GM23338 (cell line): Measurements from ENCODE around the gene CDK4. TPM values are rescaled to one million over a fixed set of nuclear protein-coding genes. Genes with fewer than 3 reads are reported as not detected.

ENCODE experiments used
- ATAC-seq: fragments of 200-7000 bp; cut with Tn5 transposase; 3 replicates; pipeline ENCODE4 v1.9.1; 2020
- DNase-seq: peaks from one replicate; pipeline ENCODE4 v3.0.0-alpha.2; 2015; ENCODE audit warnings: low spot score
- H2AFZ ChIP-seq: fragments of 200-600 bp; sonication (generic); 2 replicates; pipeline ENCODE4 v1.8.0; 2016; ENCODE audit warnings: antibody characterized with exemption, mild to moderate bottlenecking, moderate library complexity
- H3F3A ChIP-seq: fragments of 200-600 bp; sonication (generic); replicated peaks from 2 replicates; pipeline ENCODE4 v1.8.0; 2017; ENCODE audit warnings: antibody characterized with exemption, mixed run types, low read depth
- H3K27ac ChIP-seq: fragments of 200-600 bp; sonication (generic); 2 replicates; pipeline ENCODE4 v1.6.1; 2016; ENCODE audit warnings: low read depth
- H3K27me3 ChIP-seq: fragments of 200-600 bp; sonication (generic); 2 replicates; pipeline ENCODE4 v1.8.0; 2016; ENCODE audit warnings: mild to moderate bottlenecking, mixed run types, moderate library complexity; ENCODE audit not compliant: insufficient read depth
- H3K36me3 ChIP-seq: fragments of 200-600 bp; sonication (generic); 2 replicates; pipeline ENCODE4 v1.8.0; 2016; ENCODE audit warnings: mild to moderate bottlenecking; ENCODE audit not compliant: insufficient read depth
- H3K4me1 ChIP-seq: fragments of 200-600 bp; sonication (generic); 2 replicates; pipeline ENCODE4 v1.8.0; 2016; ENCODE audit warnings: mild to moderate bottlenecking, moderate library complexity; ENCODE audit not compliant: insufficient read depth
- H3K4me2 ChIP-seq: fragments of 200-600 bp; sonication (generic); 2 replicates; pipeline ENCODE4 v1.7.1; 2017; ENCODE audit warnings: mixed run types
- H3K4me3 ChIP-seq: fragments of 200-600 bp; sonication (generic); 2 replicates; pipeline ENCODE4 v1.6.1; 2016; ENCODE audit warnings: mixed run types
- H3K79me2 ChIP-seq: fragments of 200-600 bp; sonication (generic); replicated peaks from 2 replicates; pipeline ENCODE4 v1.8.0; 2017; ENCODE audit warnings: mild to moderate bottlenecking; ENCODE audit not compliant: insufficient read depth
- H3K9me2 ChIP-seq: fragments of 200-600 bp; sonication (generic); 2 replicates; pipeline ENCODE4 v1.8.0; 2017; ENCODE audit not compliant: insufficient read depth
- H4K20me1 ChIP-seq: fragments of 200-600 bp; sonication (generic); replicated peaks from 2 replicates; pipeline ENCODE4 v1.8.0; 2017; ENCODE audit warnings: mild to moderate bottlenecking; ENCODE audit not compliant: insufficient read depth
- H3K27ac Mint-ChIP-seq: 2 replicates; pipeline ENCODE4 v1.8.0; 2020; ENCODE audit warnings: inconsistent platforms, mild to moderate bottlenecking, moderate library complexity, mixed read lengths
- H3K27me3 Mint-ChIP-seq: 3 replicates; pipeline ENCODE4 v1.8.0; 2022; ENCODE audit warnings: low read depth, mild to moderate bottlenecking, moderate library complexity, mixed read lengths, inconsistent platforms; ENCODE audit not compliant: insufficient read depth, poor library complexity
- H3K36me3 Mint-ChIP-seq: 3 replicates; pipeline ENCODE4 v1.8.0; 2021; ENCODE audit warnings: low read depth, mild to moderate bottlenecking, inconsistent platforms, moderate library complexity, mixed read lengths
- H3K4me1 Mint-ChIP-seq: 3 replicates; pipeline ENCODE4 v1.8.0; 2020; ENCODE audit warnings: mild to moderate bottlenecking, inconsistent platforms, mixed read lengths
- H3K4me3 Mint-ChIP-seq: 3 replicates; pipeline ENCODE4 v1.8.0; 2021; ENCODE audit warnings: moderate library complexity, mild to moderate bottlenecking, inconsistent platforms, mixed read lengths
- H3K9me3 Mint-ChIP-seq: 3 replicates; pipeline ENCODE4 v1.8.0; 2020; ENCODE audit warnings: moderate library complexity, mild to moderate bottlenecking, inconsistent platforms, mixed read lengths
- CREB1 ChIP-seq: fragments of 250-450 bp; sonication (Bioruptor Pico); IDR thresholded peaks from 2 replicates; pipeline ENCODE4 v1.5.0; 2020; ENCODE audit warnings: low read depth, mild to moderate bottlenecking, moderate library complexity
- EZH2 ChIP-seq: fragments of 200-600 bp; sonication (generic); IDR thresholded peaks from one replicate; pipeline ENCODE4 v1.8.0; 2017; ENCODE audit warnings: antibody characterized with exemption, mild to moderate bottlenecking, low read depth; ENCODE audit not compliant: unreplicated experiment
- EZH2phosphoT487 ChIP-seq: fragments of 200-600 bp; sonication (generic); IDR thresholded peaks from one replicate; pipeline ENCODE4 v1.8.1; 2018; ENCODE audit warnings: antibody characterized with exemption; ENCODE audit not compliant: unreplicated experiment
- POLR2AphosphoS5 ChIP-seq: IDR thresholded peaks from 2 replicates; pipeline ENCODE4 v1.6.1; 2016; ENCODE audit warnings: antibody characterized with exemption, low read depth
- ZNF331 ChIP-seq: fragments of 250-450 bp; sonication (Bioruptor Pico); IDR thresholded peaks from 2 replicates; pipeline ENCODE4 v1.5.0; 2020; ENCODE audit warnings: low read depth, mild to moderate bottlenecking, moderate library complexity
- microRNA-seq: library from miRNA; unstranded; fragments of <30 nt; microRNA quantifications from one replicate; pipeline ENCODE4, GENCODE V29; 2017
- polyA plus RNA-seq: library from polyadenylated mRNA; unstranded; fragments of >200 nt; fragmentation: Nextera tagmentation; extraction: Ambion mirVana; gene quantifications from 2 replicates; pipeline ENCODE4 v1.2.1, GENCODE V29; 2016
- total RNA-seq: library from RNA; depleted of rRNA; stranded (reverse); fragments of >200 nt; shearing (Covaris generic); gene quantifications from 2 replicates; pipeline ENCODE4 v1.2.3, GENCODE V29; 2014; rRNA removed
- TF ChIP-seq, protein P1 (sequence below): IDR thresholded peaks from 2 replicates; pipeline ENCODE4 v1.6.1; 2016; ENCODE audit warnings: antibody characterized with exemption

CDK4 gene
- total and polyA plus RNA-seq, 2 experiments from 2014 or later: 105 to 198 TPM

- H3K9me2 ChIP-seq: no peaks in the 10 kb centered on the region
- H3K79me2 ChIP-seq: no peaks in the 10 kb centered on the region
- Mint-ChIP-seq H3K27me3 (no peaks in the 10 kb centered on the region), H3K4me1 (no peaks in the 10 kb centered on the region), H3K4me3 (no peak overlapping the region), H3K36me3 (peaks cover 21% of the 10 kb centered on the region; the same call in 2 of the 3 replicates), H3K27ac (no peak overlapping the region), H3K9me3 (no peaks in the 10 kb centered on the region; the same call in 2 of the 3 replicates)
- no peaks in the 10 kb centered on the region for H3F3A ChIP-seq
- ATAC-seq (no peak), DNase-seq (no peak)
- no peak overlapping the region for H3K4me3 ChIP-seq
- no peak overlapping the region for H3K27ac ChIP-seq
- H3K4me1 ChIP-seq: no peaks in the 10 kb centered on the region
- peaks cover 3% of the 10 kb centered on the region; the same call in 1 of the 2 replicates for H3K36me3 ChIP-seq
- H4K20me1 ChIP-seq: peaks cover 4% of the 10 kb centered on the region
- H3K4me2 ChIP-seq: no peak overlapping the region
- TF ChIP-seq, protein P1, sequence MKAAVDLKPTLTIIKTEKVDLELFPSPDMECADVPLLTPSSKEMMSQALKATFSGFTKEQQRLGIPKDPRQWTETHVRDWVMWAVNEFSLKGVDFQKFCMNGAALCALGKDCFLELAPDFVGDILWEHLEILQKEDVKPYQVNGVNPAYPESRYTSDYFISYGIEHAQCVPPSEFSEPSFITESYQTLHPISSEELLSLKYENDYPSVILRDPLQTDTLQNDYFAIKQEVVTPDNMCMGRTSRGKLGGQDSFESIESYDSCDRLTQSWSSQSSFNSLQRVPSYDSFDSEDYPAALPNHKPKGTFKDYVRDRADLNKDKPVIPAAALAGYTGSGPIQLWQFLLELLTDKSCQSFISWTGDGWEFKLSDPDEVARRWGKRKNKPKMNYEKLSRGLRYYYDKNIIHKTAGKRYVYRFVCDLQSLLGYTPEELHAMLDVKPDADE: no peak
- TF ChIP-seq POLR2AphosphoS5 (no peak), EZH2phosphoT487 (no peak)
- no peak overlapping the region for H2AFZ ChIP-seq
- H3K27me3 ChIP-seq: no peaks in the 10 kb centered on the region
Measured at GRCh38 chr12:57707250-57707649, 44.9 kb downstream of the CDK4 start.

DNA sequence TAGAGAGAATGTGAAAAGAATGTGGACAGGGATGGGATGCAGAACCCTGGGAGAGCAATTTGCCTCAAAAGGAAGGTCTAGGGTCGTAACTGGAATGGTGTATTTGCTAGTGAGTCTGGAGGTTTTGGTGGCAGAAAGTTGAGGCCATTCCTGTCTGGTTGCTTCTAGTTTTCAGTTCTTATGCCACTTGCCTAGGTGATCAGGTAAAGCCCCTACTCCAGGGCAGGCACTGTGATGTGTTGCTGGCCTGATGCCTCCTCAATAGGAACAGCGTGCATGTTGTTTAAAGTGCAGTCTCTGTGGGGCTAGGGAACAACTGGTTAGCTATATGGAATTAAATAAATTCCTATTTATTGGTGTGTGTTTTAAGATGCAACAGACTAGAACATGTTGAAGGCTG lies 51.8 kb downstream of the CDK4 start:
- H3K79me2 ChIP-seq: no peaks in the 10 kb centered on the region
- peaks cover 28% of the 10 kb centered on the region for H3K36me3 Mint-ChIP-seq
- no peak for DNase-seq
- no peaks in the 10 kb centered on the region for H3K27me3 ChIP-seq
- no peaks in the 10 kb centered on the region for H4K20me1 ChIP-seq
- H2AFZ ChIP-seq: no peak overlapping the region
- no peaks in the 10 kb centered on the region for H3F3A ChIP-seq
- no peak for TF ChIP-seq EZH2
- TF ChIP-seq, protein P1: no peak
- H3K27ac ChIP-seq: no peak overlapping the region
- H3K27me3 Mint-ChIP-seq: peaks cover 4% of the 10 kb centered on the region
- no peaks in the 10 kb centered on the region for H3K4me1 Mint-ChIP-seq
- ATAC-seq: no peak
- H3K9me3 Mint-ChIP-seq: no peaks in the 10 kb centered on the region; the same call in 2 of the 3 replicates
- peaks cover 3% of the 10 kb centered on the region; the same call in 1 of the 2 replicates for H3K36me3 ChIP-seq
- H3K4me3 Mint-ChIP-seq: no peak overlapping the region
- H3K4me3 ChIP-seq: no peak overlapping the region
- H3K27ac Mint-ChIP-seq: no peak overlapping the region
- no peak overlapping the region for H3K4me2 ChIP-seq
- no peaks in the 10 kb centered on the region for H3K9me2 ChIP-seq
- no peaks in the 10 kb centered on the region for H3K4me1 ChIP-seq

DNA sequence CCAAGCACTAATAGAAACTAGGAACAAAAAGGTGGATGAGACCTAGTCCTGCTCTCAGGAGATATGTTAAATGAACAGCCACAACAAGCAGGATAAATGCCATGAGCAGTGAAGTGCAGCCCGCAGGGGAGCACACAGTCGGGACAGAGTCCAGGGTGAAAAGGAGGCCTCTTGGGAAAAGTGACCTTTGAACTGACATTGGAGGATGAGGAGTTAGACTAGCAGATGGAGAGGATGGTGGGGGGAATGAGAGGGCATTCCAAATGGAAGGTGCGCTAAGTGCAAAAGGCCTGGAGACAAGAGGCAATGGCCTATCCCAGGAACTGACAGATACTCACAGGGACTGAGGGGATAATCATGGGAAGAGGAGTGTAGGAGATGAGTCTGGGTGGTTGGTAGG lies 53.7 kb downstream of the CDK4 start:
- H3K9me2 ChIP-seq: no peaks in the 10 kb centered on the region
- no peaks in the 10 kb centered on the region for H3K4me1 Mint-ChIP-seq
- H3K27ac ChIP-seq: no peak overlapping the region
- peaks cover 4% of the 10 kb centered on the region; the same call in 1 of the 2 replicates for H3K4me1 ChIP-seq
- ATAC-seq: no peak
- H3K79me2 ChIP-seq: 0 out of 2 replicates have a peak, but pooled peaks cover 4% of the 10 kb centered on the region
- no peak overlapping the region for H3K4me3 ChIP-seq
- H3K27ac Mint-ChIP-seq: no peak overlapping the region
- TF ChIP-seq ZNF331 (CRISPR knock-in tag): no peak
- no peak for TF ChIP-seq CREB1 (CRISPR knock-in tag)
- TF ChIP-seq EZH2: no peak
- H3F3A ChIP-seq: no peaks in the 10 kb centered on the region
- H2AFZ ChIP-seq: no peak overlapping the region
- no peaks in the 10 kb centered on the region for H4K20me1 ChIP-seq
- no peaks in the 10 kb centered on the region for H3K9me3 Mint-ChIP-seq
- no peak for DNase-seq
- peaks cover 3% of the 10 kb centered on the region; the same call in 1 of the 2 replicates for H3K36me3 ChIP-seq
- H3K36me3 Mint-ChIP-seq: peaks cover 18% of the 10 kb centered on the region
- H3K27me3 Mint-ChIP-seq: peaks cover 4% of the 10 kb centered on the region
- no peaks in the 10 kb centered on the region for H3K27me3 ChIP-seq
- H3K4me3 Mint-ChIP-seq: no peak overlapping the region
- no peak overlapping the region for H3K4me2 ChIP-seq

Small RNA genes lying within 50 kb of the gene (microRNA-seq; reads per million reads assigned to microRNA genes)
- not detected for gene MIR6759

Other genes with a start within 250 kb of the CDK4 start
- gene DDIT3, start 231.8 kb downstream of the CDK4 start, total RNA-seq: 3.9 and 4.1 TPM in 2 replicates
- 11.7 and 12.5 TPM in 2 replicates for gene DDIT3, start 231.8 kb downstream of the CDK4 start, polyA plus RNA-seq
- gene MBD6, start 229.5 kb downstream of the CDK4 start, total RNA-seq: 12.5 and 16.9 TPM in 2 replicates
- 17.1 and 18.3 TPM in 2 replicates for gene MBD6, start 229.5 kb downstream of the CDK4 start, polyA plus RNA-seq
- gene DCTN2, start 205.1 kb downstream of the CDK4 start, total RNA-seq: 134 and 157 TPM in 2 replicates
- gene DCTN2, start 205.1 kb downstream of the CDK4 start, polyA plus RNA-seq: 56.1 and 62.3 TPM in 2 replicates
- 16.5 and 21.3 TPM in 2 replicates for gene KIF5A, start 202.3 kb downstream of the CDK4 start, total RNA-seq
- 9.1 and 11.1 TPM in 2 replicates for gene KIF5A, start 202.3 kb downstream of the CDK4 start, polyA plus RNA-seq
- 26.4 and 30.6 TPM in 2 replicates for gene PIP4K2C, start 161.1 kb downstream of the CDK4 start, total RNA-seq
- gene PIP4K2C, start 161.1 kb downstream of the CDK4 start, polyA plus RNA-seq: 10.5 and 10.8 TPM in 2 replicates
- 37.8 and 46.6 TPM in 2 replicates for gene DTX3, start 147.5 kb downstream of the CDK4 start, total RNA-seq
- gene DTX3, start 147.5 kb downstream of the CDK4 start, polyA plus RNA-seq: 16.7 and 22.8 TPM in 2 replicates
- 9.9 and 10.2 TPM in 2 replicates for gene ARHGEF25, start 140.9 kb downstream of the CDK4 start, total RNA-seq
- gene ARHGEF25, start 140.9 kb downstream of the CDK4 start, polyA plus RNA-seq: 0.53 TPM in 1 of 2 replicates, not detected in the other
- gene B4GALNT1, start 119.1 kb downstream of the CDK4 start, total RNA-seq: 2.4 and 2.8 TPM in 2 replicates
- gene B4GALNT1, start 119.1 kb downstream of the CDK4 start, polyA plus RNA-seq: 1.3 and 1.4 TPM in 2 replicates
- gene OS9, start 58.2 kb downstream of the CDK4 start, total RNA-seq: 66.1 and 79.7 TPM in 2 replicates
- 27.5 and 29.3 TPM in 2 replicates for gene OS9, start 58.2 kb downstream of the CDK4 start, polyA plus RNA-seq
- 1.1 and 1.3 TPM in 2 replicates for gene AGAP2, start 13.6 kb downstream of the CDK4 start, total RNA-seq
- gene AGAP2, start 13.6 kb downstream of the CDK4 start, polyA plus RNA-seq: 0.36 and 0.38 TPM in 2 replicates
- gene TSPAN31, start 7.3 kb downstream of the CDK4 start, total RNA-seq: 15.6 and 32.9 TPM in 2 replicates
- 12.9 and 15.5 TPM in 2 replicates for gene TSPAN31, start 7.3 kb downstream of the CDK4 start, polyA plus RNA-seq
- gene MARCHF9, start 2.8 kb upstream of the CDK4 start, total RNA-seq: 2.9 and 3.5 TPM in 2 replicates
- 3.1 and 3.3 TPM in 2 replicates for gene MARCHF9, start 2.8 kb upstream of the CDK4 start, polyA plus RNA-seq
- gene CYP27B1, start 14.8 kb upstream of the CDK4 start, total RNA-seq: 2.7 and 6.8 TPM in 2 replicates
- 0.83 and 1.1 TPM in 2 replicates for gene CYP27B1, start 14.8 kb upstream of the CDK4 start, polyA plus RNA-seq
- gene METTL1, start 19.8 kb upstream of the CDK4 start, total RNA-seq: 12.2 and 18.9 TPM in 2 replicates
- gene METTL1, start 19.8 kb upstream of the CDK4 start, polyA plus RNA-seq: 39.5 and 47.0 TPM in 2 replicates
- gene EEF1AKMT3, start 20.3 kb upstream of the CDK4 start, total RNA-seq: 3.0 and 5.3 TPM in 2 replicates
- 1.3 and 1.7 TPM in 2 replicates for gene EEF1AKMT3, start 20.3 kb upstream of the CDK4 start, polyA plus RNA-seq
- 29.5 and 30.9 TPM in 2 replicates for gene TSFM, start 30.5 kb upstream of the CDK4 start, total RNA-seq
- gene TSFM, start 30.5 kb upstream of the CDK4 start, polyA plus RNA-seq: 41.7 and 43.1 TPM in 2 replicates
- gene AVIL, start 66.4 kb upstream of the CDK4 start, total RNA-seq: 0.12 and 0.17 TPM in 2 replicates
- gene AVIL, start 66.4 kb upstream of the CDK4 start, polyA plus RNA-seq: 0.59 and 1.3 TPM in 2 replicates
- 66.3 and 81.9 TPM in 2 replicates for gene CTDSP2, start 94.4 kb upstream of the CDK4 start, total RNA-seq
- gene CTDSP2, start 94.4 kb upstream of the CDK4 start, polyA plus RNA-seq: 20.8 and 22.8 TPM in 2 replicates
- gene ATP23, start 189.3 kb upstream of the CDK4 start, total RNA-seq: 14.7 and 22.4 TPM in 2 replicates
- gene ATP23, start 189.3 kb upstream of the CDK4 start, polyA plus RNA-seq: 21.0 and 22.1 TPM in 2 replicates